ENCODE data around the gene CAMTA1.
"Not testable (repeated sequence)": the region's sequence is repeated elsewhere in the genome, so short reads cannot be mapped to it uniquely, and the experiment has no call there.

CAMTA1 gene, protein sequence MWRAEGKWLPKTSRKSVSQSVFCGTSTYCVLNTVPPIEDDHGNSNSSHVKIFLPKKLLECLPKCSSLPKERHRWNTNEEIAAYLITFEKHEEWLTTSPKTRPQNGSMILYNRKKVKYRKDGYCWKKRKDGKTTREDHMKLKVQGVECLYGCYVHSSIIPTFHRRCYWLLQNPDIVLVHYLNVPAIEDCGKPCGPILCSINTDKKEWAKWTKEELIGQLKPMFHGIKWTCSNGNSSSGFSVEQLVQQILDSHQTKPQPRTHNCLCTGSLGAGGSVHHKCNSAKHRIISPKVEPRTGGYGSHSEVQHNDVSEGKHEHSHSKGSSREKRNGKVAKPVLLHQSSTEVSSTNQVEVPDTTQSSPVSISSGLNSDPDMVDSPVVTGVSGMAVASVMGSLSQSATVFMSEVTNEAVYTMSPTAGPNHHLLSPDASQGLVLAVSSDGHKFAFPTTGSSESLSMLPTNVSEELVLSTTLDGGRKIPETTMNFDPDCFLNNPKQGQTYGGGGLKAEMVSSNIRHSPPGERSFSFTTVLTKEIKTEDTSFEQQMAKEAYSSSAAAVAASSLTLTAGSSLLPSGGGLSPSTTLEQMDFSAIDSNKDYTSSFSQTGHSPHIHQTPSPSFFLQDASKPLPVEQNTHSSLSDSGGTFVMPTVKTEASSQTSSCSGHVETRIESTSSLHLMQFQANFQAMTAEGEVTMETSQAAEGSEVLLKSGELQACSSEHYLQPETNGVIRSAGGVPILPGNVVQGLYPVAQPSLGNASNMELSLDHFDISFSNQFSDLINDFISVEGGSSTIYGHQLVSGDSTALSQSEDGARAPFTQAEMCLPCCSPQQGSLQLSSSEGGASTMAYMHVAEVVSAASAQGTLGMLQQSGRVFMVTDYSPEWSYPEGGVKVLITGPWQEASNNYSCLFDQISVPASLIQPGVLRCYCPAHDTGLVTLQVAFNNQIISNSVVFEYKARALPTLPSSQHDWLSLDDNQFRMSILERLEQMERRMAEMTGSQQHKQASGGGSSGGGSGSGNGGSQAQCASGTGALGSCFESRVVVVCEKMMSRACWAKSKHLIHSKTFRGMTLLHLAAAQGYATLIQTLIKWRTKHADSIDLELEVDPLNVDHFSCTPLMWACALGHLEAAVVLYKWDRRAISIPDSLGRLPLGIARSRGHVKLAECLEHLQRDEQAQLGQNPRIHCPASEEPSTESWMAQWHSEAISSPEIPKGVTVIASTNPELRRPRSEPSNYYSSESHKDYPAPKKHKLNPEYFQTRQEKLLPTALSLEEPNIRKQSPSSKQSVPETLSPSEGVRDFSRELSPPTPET (N-terminal part only)

GRCh38 chr1:6785318-6785727, at the start of gene CAMTA1:
CAMTA1 (plus strand) TSS chr1:6785454; CDS start chr1:6785531, 77 bp downstream.
- Histone ChIP-seq H3K9ac (ENCODE audit: low read length) (peak within 1 kb of the TSS; percentile 88), H3K36me3 (ENCODE audit: control insufficient read depth, low read depth, low read length) (no peaks in the 10 kb centered on the region), H3K9me3 (ENCODE audit: control insufficient read depth, low read depth, low read length) (no peaks in the 10 kb centered on the region), H3K4me3 (ENCODE audit: low read length) (peak within 1 kb of the TSS; percentile 92), H3K27ac (ENCODE audit: low read length) (peak within 1 kb of the TSS; percentile 54), H3K4me1 (ENCODE audit: control insufficient read depth, low read depth, low read length) (peaks cover 23% of the 10 kb centered on the region), H3K27me3 (ENCODE audit: control insufficient read depth, insufficient read depth, low read length) (no peaks in the 10 kb centered on the region)

DNA sequence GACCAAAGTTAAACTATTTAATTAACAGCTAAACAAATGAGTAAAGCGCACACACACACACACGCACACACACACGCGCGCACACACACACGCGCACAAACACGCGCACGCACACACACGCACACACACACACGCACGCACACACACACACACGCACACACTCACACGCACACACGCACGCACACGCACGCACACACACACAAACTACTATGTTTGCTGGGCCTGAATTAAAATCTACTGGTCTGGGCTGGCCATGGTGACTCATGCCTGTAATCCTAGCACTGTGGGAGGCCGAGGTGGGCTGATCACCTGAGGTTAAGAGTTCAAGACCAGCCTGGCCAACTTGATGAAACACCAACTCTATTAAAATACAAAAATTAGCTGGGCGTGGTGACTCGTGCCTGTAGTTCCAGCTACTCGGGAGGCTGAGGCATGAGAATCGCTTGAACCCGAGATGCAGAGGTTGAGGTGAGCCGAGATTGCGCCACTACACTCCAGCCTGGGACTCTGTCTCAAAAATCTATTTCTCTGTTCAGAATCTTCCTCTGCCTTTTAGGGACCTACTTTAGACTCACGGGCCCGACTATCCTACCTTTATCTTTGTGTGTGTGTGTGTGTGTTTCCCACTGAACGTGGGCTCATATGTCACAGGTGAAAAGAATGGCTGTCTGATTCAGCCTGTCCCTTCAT, 46.1 kb upstream of the CAMTA1 start:
- Histone ChIP-seq H3K4me1 (ENCODE audit: control insufficient read depth, low read depth, low read length) (peaks cover 7% of the 10 kb centered on the region), H3K36me3 (ENCODE audit: control insufficient read depth, low read depth, low read length) (no peaks in the 10 kb centered on the region), H3K9ac (ENCODE audit: low read length) (no peak overlapping the region), H3K9me3 (ENCODE audit: control insufficient read depth, low read depth, low read length) (no peaks in the 10 kb centered on the region), H3K4me3 (ENCODE audit: low read length) (no peak overlapping the region), H3K27me3 (ENCODE audit: control insufficient read depth, insufficient read depth, low read length) (no peaks in the 10 kb centered on the region), H3K27ac (ENCODE audit: low read length) (no peak overlapping the region)

DNA sequence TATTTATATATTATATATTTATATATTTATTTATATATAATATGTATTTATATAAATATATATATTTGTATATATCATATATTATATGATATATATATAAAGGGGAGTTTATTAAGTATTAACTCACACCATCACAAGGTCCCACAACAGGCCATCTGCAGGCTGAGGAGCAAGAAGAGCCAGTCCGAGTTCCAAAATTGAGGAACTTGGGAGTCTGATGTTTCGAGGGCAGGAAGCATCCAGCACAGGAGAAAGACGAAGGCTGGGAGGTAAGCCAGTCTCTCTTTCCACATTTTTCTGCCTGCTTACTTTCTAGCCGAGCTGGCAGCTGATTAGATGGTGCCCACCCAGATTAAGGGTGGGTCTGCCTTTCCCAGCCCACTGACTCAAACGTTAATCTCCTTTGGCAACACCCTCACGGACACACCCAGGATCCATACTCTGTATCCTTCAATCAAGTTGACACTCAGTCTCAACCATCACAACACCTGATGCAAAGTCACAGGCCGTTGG, 42.5 kb upstream of the CAMTA1 start:
- H3K27ac ChIP-seq (ENCODE audit: low read length); H3K4me3 ChIP-seq (ENCODE audit: low read length); H3K36me3 ChIP-seq (ENCODE audit: control insufficient read depth, low read depth, low read length); H3K4me1 ChIP-seq (ENCODE audit: control insufficient read depth, low read depth, low read length); H3K9me3 ChIP-seq (ENCODE audit: control insufficient read depth, low read depth, low read length); H3K27me3 ChIP-seq (ENCODE audit: control insufficient read depth, insufficient read depth, low read length); H3K9ac ChIP-seq (ENCODE audit: low read length): not testable (repeated sequence)

- Histone ChIP-seq H3K27ac (ENCODE audit: low read length) (no peak overlapping the region), H3K4me3 (ENCODE audit: low read length) (no peak overlapping the region), H3K4me1 (ENCODE audit: control insufficient read depth, low read depth, low read length) (no peaks in the 10 kb centered on the region), H3K9me3 (ENCODE audit: control insufficient read depth, low read depth, low read length) (no peaks in the 10 kb centered on the region), H3K27me3 (ENCODE audit: control insufficient read depth, insufficient read depth, low read length) (no peaks in the 10 kb centered on the region), H3K9ac (ENCODE audit: low read length) (no peak overlapping the region), H3K36me3 (ENCODE audit: control insufficient read depth, low read depth, low read length) (no peaks in the 10 kb centered on the region)
These were observed 41.8 kb upstream of the CAMTA1 start for GRCh38 chr1:6743189-6744101.

DNA sequence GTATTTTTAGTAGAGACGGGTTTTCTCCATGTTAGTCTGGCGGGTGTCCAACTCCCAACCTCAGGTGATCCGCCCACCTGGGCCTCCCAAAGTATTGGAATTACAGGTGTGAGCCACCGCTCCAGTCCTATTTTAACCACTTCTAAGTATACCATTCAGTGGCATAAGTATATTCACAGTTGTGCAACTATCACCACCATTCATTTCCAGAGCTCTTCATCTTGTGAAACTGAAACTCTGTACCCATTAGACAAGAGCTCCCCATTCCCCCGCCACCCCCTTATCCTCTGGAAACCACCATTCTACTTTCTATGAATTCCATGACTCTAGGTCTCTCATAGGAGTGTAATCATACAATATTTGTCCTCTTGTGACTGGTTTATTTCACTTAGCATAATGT, 40.2 kb upstream of the CAMTA1 start:
- no peaks in the 10 kb centered on the region for H3K9me3 ChIP-seq (ENCODE audit: control insufficient read depth, low read depth, low read length)
- no peak overlapping the region for H3K27ac ChIP-seq (ENCODE audit: low read length)
- H3K27me3 ChIP-seq (ENCODE audit: control insufficient read depth, insufficient read depth, low read length) = no peaks in the 10 kb centered on the region
- no peaks in the 10 kb centered on the region for H3K36me3 ChIP-seq (ENCODE audit: control insufficient read depth, low read depth, low read length)
- no peak overlapping the region for H3K4me3 ChIP-seq (ENCODE audit: low read length)
- H3K9ac ChIP-seq (ENCODE audit: low read length) = no peak overlapping the region
- H3K4me1 ChIP-seq (ENCODE audit: control insufficient read depth, low read depth, low read length) = no peaks in the 10 kb centered on the region

GRCh38 chr1:6747674-6748073, 37.6 kb upstream of the CAMTA1 start:
- Histone ChIP-seq H3K27ac (ENCODE audit: low read length) (no peak overlapping the region), H3K4me3 (ENCODE audit: low read length) (no peak overlapping the region), H3K36me3 (ENCODE audit: control insufficient read depth, low read depth, low read length) (no peaks in the 10 kb centered on the region), H3K9ac (ENCODE audit: low read length) (no peak overlapping the region), H3K4me1 (ENCODE audit: control insufficient read depth, low read depth, low read length) (no peaks in the 10 kb centered on the region), H3K9me3 (ENCODE audit: control insufficient read depth, low read depth, low read length) (no peaks in the 10 kb centered on the region), H3K27me3 (ENCODE audit: control insufficient read depth, insufficient read depth, low read length) (no peaks in the 10 kb centered on the region)

GRCh38 chr1:6750490-6750889, 34.8 kb upstream of the CAMTA1 start:
- Histone ChIP-seq H3K27me3 (ENCODE audit: control insufficient read depth, insufficient read depth, low read length) (no peaks in the 10 kb centered on the region), H3K4me3 (ENCODE audit: low read length) (no peak overlapping the region), H3K9ac (ENCODE audit: low read length) (no peak overlapping the region), H3K36me3 (ENCODE audit: control insufficient read depth, low read depth, low read length) (no peaks in the 10 kb centered on the region), H3K4me1 (ENCODE audit: control insufficient read depth, low read depth, low read length) (no peaks in the 10 kb centered on the region), H3K27ac (ENCODE audit: low read length) (no peak overlapping the region), H3K9me3 (ENCODE audit: control insufficient read depth, low read depth, low read length) (no peaks in the 10 kb centered on the region)

DNA sequence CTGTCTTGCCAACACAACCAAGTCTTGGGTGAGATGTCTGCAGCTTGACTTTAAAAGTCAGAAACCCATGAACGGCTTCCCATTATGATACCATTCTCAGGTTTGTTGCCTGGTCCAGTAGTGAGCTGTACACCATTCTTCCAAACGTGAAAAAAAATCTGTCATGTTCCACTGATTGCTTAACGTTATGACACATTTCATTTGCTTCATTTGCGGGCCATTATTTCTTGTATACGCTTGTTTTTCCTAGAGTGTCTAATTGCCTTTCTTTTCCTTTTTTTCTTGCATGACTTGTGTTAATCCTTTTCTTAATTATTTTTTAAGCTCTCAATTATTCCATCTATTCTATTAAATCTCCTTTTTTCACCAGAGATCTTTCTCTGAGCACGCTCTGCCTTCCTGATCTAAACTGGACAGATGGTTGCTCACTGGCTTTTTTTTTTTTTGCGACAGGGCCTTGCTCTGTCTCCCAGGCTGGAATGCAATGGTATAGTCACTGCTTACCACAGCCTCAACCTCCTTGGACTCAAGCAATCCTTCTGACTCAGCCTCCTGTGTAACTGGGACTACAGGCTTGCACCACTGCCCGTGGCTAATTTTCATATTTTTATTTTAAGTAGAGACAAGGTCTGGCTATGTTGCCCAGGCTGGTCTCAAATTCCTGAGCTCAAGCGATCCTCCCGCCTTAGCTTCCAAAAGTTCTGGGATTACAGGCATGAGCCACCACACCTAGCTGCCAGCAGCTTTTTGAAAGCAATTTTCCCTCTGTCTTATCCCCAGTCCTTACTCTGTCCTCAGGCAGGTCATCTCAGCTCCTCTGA, 31.7 kb upstream of the CAMTA1 start:
- Histone ChIP-seq H3K4me1 (ENCODE audit: control insufficient read depth, low read depth, low read length) (no peaks in the 10 kb centered on the region), H3K27ac (ENCODE audit: low read length) (no peak overlapping the region), H3K36me3 (ENCODE audit: control insufficient read depth, low read depth, low read length) (no peaks in the 10 kb centered on the region), H3K9ac (ENCODE audit: low read length) (no peak overlapping the region), H3K9me3 (ENCODE audit: control insufficient read depth, low read depth, low read length) (no peaks in the 10 kb centered on the region), H3K4me3 (ENCODE audit: low read length) (no peak overlapping the region), H3K27me3 (ENCODE audit: control insufficient read depth, insufficient read depth, low read length) (no peaks in the 10 kb centered on the region)

DNA sequence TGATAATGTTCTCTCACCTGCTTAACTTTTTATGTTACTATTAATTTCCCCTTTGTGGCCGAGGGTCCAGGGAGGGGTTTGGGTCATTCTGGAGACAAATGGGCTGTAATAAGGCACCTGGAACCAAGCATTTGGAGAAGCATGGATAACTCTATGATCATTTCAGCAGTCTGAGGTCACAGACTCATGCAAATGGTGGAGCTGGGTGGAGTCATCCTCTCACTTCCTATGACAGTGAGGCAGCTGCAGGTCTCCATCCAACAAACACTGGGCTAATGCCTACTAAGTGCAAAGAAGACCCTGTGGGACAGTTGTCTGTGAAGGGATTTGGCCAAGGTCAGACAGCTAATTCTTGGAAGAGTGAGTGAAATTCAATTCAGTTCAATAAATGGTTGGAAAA, 28.8 kb upstream of the CAMTA1 start:
- Histone ChIP-seq H3K4me3 (ENCODE audit: low read length) (no peak overlapping the region), H3K9me3 (ENCODE audit: control insufficient read depth, low read depth, low read length) (no peaks in the 10 kb centered on the region), H3K36me3 (ENCODE audit: control insufficient read depth, low read depth, low read length) (no peaks in the 10 kb centered on the region), H3K9ac (ENCODE audit: low read length) (no peak overlapping the region), H3K4me1 (ENCODE audit: control insufficient read depth, low read depth, low read length) (no peaks in the 10 kb centered on the region), H3K27me3 (ENCODE audit: control insufficient read depth, insufficient read depth, low read length) (no peaks in the 10 kb centered on the region), H3K27ac (ENCODE audit: low read length) (no peak overlapping the region)
